GM12865 (cell line): ENCODE data around the gene OR6B3.

Experiments used
- DNase-seq: peaks from one replicate; pipeline ENCODE4 v3.0.0; 2010; ENCODE audit warnings: low read depth
- H3K4me3 ChIP-seq: 2 replicates; pipeline ENCODE4 v1.5.1; 2011; ENCODE audit warnings: mild to moderate bottlenecking, low read depth, low read length, control low read depth
- TF ChIP-seq, protein P1 (sequence below): IDR thresholded peaks from 2 replicates; pipeline ENCODE4 v1.5.1; 2011; ENCODE audit warnings: low read length, control low read depth, low read depth, inconsistent platforms; ENCODE audit not compliant: insufficient read depth; ENCODE audit errors: missing control alignments

OR6B3 gene

DNA sequence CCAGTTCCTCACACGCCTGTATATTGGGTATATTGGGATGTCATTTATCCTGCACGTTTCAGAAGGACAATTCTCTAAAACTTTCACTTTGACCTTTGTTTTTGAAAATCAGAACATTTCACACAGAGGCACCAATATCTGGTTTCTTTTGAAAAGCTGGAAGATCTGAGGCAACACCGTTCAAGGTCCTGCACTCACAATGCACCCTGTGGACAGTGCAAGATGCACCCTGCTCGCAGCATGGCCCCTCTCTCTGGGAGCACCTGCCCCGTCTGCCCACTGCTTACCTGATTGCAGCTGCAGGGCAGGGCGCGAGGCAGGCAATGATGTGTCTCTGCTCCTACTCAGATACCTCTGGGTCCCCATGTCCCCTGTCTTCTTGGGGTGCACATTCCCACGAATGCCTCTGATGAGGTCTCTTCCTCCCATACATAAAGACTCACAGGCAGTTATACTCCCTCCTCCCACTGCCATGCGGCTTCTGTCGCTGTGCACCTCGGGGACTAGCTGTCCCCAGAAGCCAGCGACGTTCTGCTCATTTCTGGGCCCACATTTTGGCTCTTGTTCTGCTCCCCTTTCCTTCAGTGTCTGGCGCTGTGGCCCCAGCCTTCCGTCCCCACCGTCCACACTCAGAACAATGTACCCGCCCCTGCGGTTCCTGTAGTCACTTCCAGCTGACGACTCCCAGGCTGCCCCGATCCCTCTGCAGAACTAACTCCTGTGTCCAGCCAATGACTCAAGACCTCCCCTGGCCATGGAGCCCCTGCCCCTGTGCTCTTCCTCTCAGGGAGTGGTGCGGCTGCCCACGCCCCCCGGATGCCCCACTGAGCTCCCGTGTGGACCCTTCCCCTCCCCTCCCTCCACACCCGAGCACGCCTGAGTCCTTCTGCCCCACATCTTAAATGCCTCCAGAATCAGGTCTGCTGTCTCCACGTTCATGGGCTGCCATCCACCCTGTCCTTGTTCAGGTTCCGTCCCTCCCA lies at the start of gene OR6B3:
Gene OR6B3 (minus strand): TSS at position 349 of the 983 bp plus-strand sequence.
- TF ChIP-seq, protein P1, sequence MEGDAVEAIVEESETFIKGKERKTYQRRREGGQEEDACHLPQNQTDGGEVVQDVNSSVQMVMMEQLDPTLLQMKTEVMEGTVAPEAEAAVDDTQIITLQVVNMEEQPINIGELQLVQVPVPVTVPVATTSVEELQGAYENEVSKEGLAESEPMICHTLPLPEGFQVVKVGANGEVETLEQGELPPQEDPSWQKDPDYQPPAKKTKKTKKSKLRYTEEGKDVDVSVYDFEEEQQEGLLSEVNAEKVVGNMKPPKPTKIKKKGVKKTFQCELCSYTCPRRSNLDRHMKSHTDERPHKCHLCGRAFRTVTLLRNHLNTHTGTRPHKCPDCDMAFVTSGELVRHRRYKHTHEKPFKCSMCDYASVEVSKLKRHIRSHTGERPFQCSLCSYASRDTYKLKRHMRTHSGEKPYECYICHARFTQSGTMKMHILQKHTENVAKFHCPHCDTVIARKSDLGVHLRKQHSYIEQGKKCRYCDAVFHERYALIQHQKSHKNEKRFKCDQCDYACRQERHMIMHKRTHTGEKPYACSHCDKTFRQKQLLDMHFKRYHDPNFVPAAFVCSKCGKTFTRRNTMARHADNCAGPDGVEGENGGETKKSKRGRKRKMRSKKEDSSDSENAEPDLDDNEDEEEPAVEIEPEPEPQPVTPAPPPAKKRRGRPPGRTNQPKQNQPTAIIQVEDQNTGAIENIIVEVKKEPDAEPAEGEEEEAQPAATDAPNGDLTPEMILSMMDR = no peak
- no peak within 1 kb of the TSS for H3K4me3 ChIP-seq
- DNase-seq = no peak

DNA sequence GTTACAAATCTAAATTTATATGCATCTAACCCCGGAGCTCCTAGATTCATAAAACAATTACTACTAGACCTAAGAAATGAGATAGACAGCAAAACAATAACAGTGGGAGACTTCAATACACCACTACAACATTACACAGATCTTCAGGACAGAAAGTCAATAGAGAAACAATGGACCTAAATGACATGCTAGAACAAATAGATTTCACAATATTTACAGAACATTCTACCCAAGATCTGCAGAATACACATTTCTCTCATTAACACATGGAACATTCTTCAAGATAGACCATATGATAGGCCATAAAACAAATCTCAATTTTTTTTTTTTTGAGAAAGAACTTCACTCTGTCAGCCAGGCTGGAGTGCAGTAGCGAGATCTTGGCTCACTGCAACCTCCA lies 45.0 kb upstream of the OR6B3 start:
- H3K4me3 ChIP-seq = no peak overlapping the region
- TF ChIP-seq, protein P1 = no peak
- no peak for DNase-seq

DNA sequence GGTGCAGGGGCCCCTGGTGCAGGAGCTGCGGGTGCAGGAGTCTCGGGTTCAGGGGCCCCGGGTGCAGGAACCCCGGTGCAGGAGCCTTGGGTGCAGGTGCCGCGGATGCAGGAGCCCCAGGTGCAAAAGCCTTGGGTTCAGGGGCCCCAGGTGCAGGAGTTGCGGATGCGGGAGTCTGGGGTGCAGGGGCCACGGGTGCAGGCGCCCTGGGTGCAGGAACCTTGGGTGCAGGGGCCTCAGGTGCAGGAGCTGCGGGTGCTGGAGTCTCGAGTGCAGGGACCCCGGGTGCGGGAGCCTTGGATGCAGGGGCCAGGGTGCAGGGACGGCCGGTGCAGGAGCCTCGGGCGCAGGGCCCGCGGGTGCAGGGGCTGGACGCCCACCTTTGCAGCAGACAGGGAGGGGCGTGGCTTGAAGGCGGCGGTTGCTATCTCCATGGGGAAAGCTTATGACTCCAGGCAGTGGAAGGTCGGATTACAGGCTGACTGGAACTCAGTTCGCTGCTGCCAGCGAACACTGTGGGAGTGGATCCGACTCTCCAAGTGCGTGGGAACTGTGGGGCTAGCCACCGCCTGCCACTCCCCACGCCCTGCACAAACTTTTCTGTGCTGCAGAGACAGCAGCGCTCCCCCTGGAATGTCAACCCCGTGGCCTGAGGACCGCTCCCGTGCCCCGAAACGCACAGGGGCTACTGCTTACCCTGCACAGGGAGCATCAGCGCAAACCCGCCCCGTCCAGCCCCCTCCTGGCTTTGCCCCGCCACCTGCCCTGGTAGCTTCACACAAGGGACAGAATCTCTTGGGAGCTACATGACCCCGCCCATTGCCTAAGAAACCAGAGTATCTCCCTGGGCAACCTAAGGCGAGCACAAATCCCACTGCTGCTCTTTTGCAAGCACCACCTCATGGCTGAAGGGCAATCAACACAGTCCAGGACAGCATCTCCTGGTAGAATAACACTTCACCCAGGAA lies 42.5 kb upstream of the OR6B3 start:
- DNase-seq = no peak
- no peak overlapping the region for H3K4me3 ChIP-seq
- TF ChIP-seq, protein P1 = no peak

DNA sequence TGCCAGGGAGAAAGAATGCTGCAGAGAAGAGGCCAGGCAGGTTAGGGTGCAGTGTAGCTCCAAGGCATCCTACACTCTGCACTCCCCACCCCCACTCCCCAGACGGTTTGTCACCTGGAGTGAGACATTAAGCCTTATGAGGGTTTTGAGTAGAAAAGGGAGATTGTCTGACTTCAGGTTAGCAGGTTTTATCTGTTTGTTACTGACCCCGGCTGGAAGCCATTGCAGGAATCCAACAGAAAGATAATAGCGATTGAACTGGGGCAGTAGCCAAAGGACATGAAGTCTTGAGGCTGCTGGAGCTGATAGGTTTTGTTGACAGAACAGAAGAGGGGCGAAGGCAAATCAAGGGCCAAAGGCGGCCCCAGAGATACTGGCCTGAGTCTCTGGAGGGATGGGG lies 36.0 kb upstream of the OR6B3 start:
- TF ChIP-seq, protein P1 = no peak
- DNase-seq = no peak
- H3K4me3 ChIP-seq = no peak overlapping the region

DNA sequence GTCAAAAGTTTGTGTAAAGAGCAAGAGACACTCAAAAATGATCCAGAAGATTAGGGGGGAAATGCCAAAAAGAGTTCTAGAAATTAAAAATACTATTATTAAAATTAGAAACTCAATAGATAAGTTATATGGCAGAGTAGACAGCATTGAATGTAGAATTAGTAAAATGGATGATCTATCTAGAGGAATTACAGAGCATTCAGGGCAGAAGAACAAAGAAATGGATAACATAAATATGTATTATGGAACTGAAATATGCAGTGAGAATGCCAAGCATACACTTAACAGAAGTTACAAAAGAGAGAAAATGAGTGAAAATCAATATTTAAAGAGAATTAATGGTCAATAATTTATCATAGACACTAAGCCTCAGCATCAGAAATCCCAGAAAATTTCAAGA lies 33.2 kb upstream of the OR6B3 start:
- TF ChIP-seq, protein P1 = no peak
- no peak for DNase-seq
- no peak overlapping the region for H3K4me3 ChIP-seq

DNA sequence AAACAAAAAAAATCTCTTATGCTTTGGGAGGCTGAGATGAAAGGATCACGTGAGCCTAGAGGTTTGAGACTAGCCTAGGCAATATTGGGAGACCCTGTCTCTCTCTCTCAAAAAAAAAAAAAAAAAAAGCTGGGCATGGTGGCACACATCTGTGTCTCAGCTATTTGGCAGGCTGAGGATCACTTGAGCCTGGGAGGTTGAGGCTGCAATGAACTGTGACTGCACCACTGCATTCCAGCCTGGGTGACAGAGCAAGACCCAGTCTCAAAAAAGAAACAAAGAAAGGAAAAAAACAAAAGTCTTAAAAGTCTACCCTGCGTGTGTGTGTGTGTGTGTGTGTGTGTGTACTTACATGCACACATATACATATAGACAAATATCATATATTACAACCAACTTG lies 25.3 kb upstream of the OR6B3 start:
- H3K4me3 ChIP-seq = no peak overlapping the region
- DNase-seq = no peak
- TF ChIP-seq, protein P1 = no peak
